Hepatocyte (in vitro differentiated cells): ENCODE data around the gene HOXD12. TPM values are rescaled to one million over a fixed set of nuclear protein-coding genes. Genes with fewer than 3 reads are reported as not detected.
A peak's percentile ranks its signal among the peaks of the same experiment; 100 is the strongest.

ENCODE experiments used
- DNase-seq: peaks from one replicate; pipeline ENCODE4 v3.0.0-alpha.2; 2016; ENCODE audit warnings: low spot score
- H2AFZ ChIP-seq: fragments of 200-600 bp; sonication (generic); 2 replicates; pipeline ENCODE4 v1.6.0; 2016; ENCODE audit warnings: antibody characterized with exemption, mild to moderate bottlenecking
- H3K27ac ChIP-seq: fragments of 200-600 bp; sonication (generic); 2 replicates; pipeline ENCODE4 v1.5.1; 2016; ENCODE audit warnings: mild to moderate bottlenecking
- H3K27me3 ChIP-seq: fragments of 200-600 bp; sonication (generic); 2 replicates; pipeline ENCODE4 v1.6.1; 2016
- H3K36me3 ChIP-seq: fragments of 200-600 bp; sonication (generic); replicated peaks from 2 replicates; pipeline ENCODE4 v1.5.1; 2016; ENCODE audit warnings: low read depth; ENCODE audit not compliant: insufficient read depth
- H3K4me1 ChIP-seq: fragments of 200-600 bp; sonication (generic); 2 replicates; pipeline ENCODE4 v1.5.1; 2016; ENCODE audit warnings: mild to moderate bottlenecking, moderate library complexity; ENCODE audit not compliant: insufficient read depth
- H3K4me2 ChIP-seq: fragments of 200-600 bp; sonication (generic); 2 replicates; pipeline ENCODE4 v1.6.0; 2016
- H3K4me3 ChIP-seq: fragments of 200-600 bp; sonication (generic); 2 replicates; pipeline ENCODE4 v1.5.1; 2016; ENCODE audit warnings: mild to moderate bottlenecking
- H3K79me2 ChIP-seq: fragments of 200-600 bp; sonication (generic); 2 replicates; pipeline ENCODE4 v1.6.0; 2017; ENCODE audit warnings: mild to moderate bottlenecking
- H3K9me2 ChIP-seq: fragments of 200-600 bp; sonication (generic); replicated peaks from 2 replicates; pipeline ENCODE4 v1.6.0; 2017; ENCODE audit warnings: mild to moderate bottlenecking; ENCODE audit not compliant: insufficient read depth
- H3K9me3 ChIP-seq: fragments of 200-600 bp; sonication (generic); 2 replicates; pipeline ENCODE4 v1.5.1; 2016; ENCODE audit warnings: low read depth, mild to moderate bottlenecking
- H4K20me1 ChIP-seq: fragments of 200-600 bp; sonication (generic); 2 replicates; pipeline ENCODE4 v1.6.0; 2016; ENCODE audit warnings: mild to moderate bottlenecking; ENCODE audit not compliant: insufficient read depth, poor library complexity, severe bottlenecking
- EZH2 ChIP-seq: fragments of 200-600 bp; sonication (generic); IDR thresholded peaks from 2 replicates; pipeline ENCODE4 v1.6.1; 2016; ENCODE audit warnings: antibody characterized with exemption, mild to moderate bottlenecking, borderline replicate concordance
- EZH2phosphoT487 ChIP-seq: fragments of 200-600 bp; sonication (generic); IDR thresholded peaks from one replicate; pipeline ENCODE4 v1.6.1; 2018; ENCODE audit warnings: antibody characterized with exemption, mild to moderate bottlenecking, low read depth, moderate library complexity; ENCODE audit not compliant: unreplicated experiment, severe bottlenecking
- WGBS: methylation state at CpG from one replicate; pipeline ENCODE4 v1.1.6; 2016; ENCODE audit warnings: low lambda C conversion rate; ENCODE audit errors: missing lambda C conversion rate; 5-methylcytosine and 5-hydroxymethylcytosine counted together
- polyA plus RNA-seq: library from polyadenylated mRNA; unstranded; fragments of >200 nt; fragmentation: Nextera tagmentation; extraction: Ambion mirVana; gene quantifications from 2 replicates; pipeline ENCODE4 v1.2.1, GENCODE V29; 2016
- total RNA-seq: library from RNA; depleted of rRNA; stranded (reverse); fragments of >200 nt; gene quantifications from 2 replicates; pipeline ENCODE4 v1.2.3, GENCODE V29; 2014
- TF ChIP-seq, protein P1 (sequence below): fragments of 200-600 bp; sonication (generic); IDR thresholded peaks from 2 replicates; pipeline ENCODE4 v1.5.1; 2016; ENCODE audit warnings: antibody characterized with exemption, mild to moderate bottlenecking; ENCODE audit not compliant: poor library complexity

HOXD12 gene
- total and polyA plus RNA-seq, 2 experiments from 2014 or later: 3.3 to 29.0 TPM

DNA sequence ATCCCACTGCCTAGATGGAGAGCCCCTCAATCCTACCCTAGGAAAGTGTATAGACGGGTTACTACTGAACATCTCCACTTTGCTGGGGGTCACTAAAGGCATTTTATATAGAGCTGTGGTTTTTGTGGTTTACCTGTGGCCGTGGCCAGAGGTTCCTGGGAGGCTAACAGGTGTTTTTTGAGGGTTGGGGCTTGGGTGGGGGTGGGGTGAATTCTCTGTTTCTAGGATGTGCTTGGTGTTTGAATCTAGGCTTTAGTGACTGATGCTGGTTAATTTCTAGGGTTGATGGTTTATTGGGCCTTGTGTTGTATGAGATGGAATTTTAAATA, 37.6 kb downstream of the HOXD12 start:
- H3K4me2 ChIP-seq: peak overlapping the region; percentile 93
- H3K27me3 ChIP-seq: peaks cover 94% of the 10 kb centered on the region
- H3K4me1 ChIP-seq: peaks cover 8% of the 10 kb centered on the region
- no peaks in the 10 kb centered on the region for H3K9me3 ChIP-seq
- no peaks in the 10 kb centered on the region for H3K9me2 ChIP-seq
- TF ChIP-seq EZH2: no peak
- TF ChIP-seq EZH2phosphoT487: no peak
- TF ChIP-seq, protein P1, sequence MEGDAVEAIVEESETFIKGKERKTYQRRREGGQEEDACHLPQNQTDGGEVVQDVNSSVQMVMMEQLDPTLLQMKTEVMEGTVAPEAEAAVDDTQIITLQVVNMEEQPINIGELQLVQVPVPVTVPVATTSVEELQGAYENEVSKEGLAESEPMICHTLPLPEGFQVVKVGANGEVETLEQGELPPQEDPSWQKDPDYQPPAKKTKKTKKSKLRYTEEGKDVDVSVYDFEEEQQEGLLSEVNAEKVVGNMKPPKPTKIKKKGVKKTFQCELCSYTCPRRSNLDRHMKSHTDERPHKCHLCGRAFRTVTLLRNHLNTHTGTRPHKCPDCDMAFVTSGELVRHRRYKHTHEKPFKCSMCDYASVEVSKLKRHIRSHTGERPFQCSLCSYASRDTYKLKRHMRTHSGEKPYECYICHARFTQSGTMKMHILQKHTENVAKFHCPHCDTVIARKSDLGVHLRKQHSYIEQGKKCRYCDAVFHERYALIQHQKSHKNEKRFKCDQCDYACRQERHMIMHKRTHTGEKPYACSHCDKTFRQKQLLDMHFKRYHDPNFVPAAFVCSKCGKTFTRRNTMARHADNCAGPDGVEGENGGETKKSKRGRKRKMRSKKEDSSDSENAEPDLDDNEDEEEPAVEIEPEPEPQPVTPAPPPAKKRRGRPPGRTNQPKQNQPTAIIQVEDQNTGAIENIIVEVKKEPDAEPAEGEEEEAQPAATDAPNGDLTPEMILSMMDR: no peak
- no peaks in the 10 kb centered on the region for H4K20me1 ChIP-seq
- no peaks in the 10 kb centered on the region for H3K79me2 ChIP-seq
- H2AFZ ChIP-seq: no peak overlapping the region
- DNase-seq: no peak
- peak overlapping the region; percentile 67 for H3K4me3 ChIP-seq
- 35% methylated on average over 2 of the region's 2 CpGs for WGBS
- no peak overlapping the region for H3K27ac ChIP-seq
- no peaks in the 10 kb centered on the region for H3K36me3 ChIP-seq

DNA sequence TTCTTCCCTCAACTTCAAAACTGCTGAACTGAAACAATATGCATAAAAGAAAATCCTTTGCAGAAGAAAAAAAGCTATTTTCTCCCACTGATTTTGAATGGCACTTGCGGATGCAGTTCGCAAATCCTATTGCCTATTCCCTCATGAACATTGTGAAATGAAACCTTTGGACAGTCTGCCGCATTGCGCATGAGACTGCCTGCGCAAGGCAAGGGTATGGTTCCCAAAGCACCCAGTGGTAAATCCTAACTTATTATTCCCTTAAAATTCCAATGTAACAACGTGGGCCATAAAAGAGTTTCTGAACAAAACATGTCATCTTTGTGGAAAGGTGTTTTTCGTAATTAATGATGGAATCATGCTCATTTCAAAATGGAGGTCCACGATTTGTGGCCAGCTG, 38.3 kb downstream of the HOXD12 start:
- no peak overlapping the region for H3K27ac ChIP-seq

DNA sequence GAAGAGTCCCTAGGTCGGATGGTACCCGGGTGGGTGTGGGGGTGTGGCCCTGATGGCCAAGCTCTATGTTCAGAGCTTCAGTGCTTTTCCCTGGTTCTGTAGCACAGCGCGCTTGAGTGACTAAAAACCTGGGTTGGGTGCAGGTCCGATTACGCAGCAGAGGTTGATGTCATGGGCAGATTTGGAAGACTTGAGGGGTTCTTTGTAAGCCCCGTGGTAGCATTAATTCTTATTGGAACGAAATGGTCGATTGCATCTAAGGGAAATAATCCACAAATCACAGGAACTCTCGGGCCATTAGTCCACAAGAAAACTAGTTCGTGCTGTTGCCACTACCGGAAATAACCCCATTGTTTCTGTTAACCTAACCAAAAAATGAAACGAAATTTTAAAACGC, 38.9 kb downstream of the HOXD12 start:
- H4K20me1 ChIP-seq: no peaks in the 10 kb centered on the region
- no peak overlapping the region for H3K4me3 ChIP-seq
- H3K27me3 ChIP-seq: peaks cover 94% of the 10 kb centered on the region
- H3K4me1 ChIP-seq: peaks cover 8% of the 10 kb centered on the region
- H2AFZ ChIP-seq: no peak overlapping the region
- no peak for DNase-seq
- no peaks in the 10 kb centered on the region for H3K79me2 ChIP-seq
- H3K9me3 ChIP-seq: no peaks in the 10 kb centered on the region
- TF ChIP-seq EZH2phosphoT487 (no peak), EZH2 (no peak)
- TF ChIP-seq, protein P1: no peak
- WGBS: 68% methylated on average over 14 of the region's 14 CpGs
- no peak overlapping the region for H3K4me2 ChIP-seq
- H3K36me3 ChIP-seq: no peaks in the 10 kb centered on the region
- no peaks in the 10 kb centered on the region for H3K9me2 ChIP-seq
- no peak overlapping the region for H3K27ac ChIP-seq

More for the DNA sequence above, 38.3 kb downstream of the HOXD12 start:
- Histone ChIP-seq H4K20me1 (no peaks in the 10 kb centered on the region), H3K4me1 (peaks cover 8% of the 10 kb centered on the region), H2AFZ (no peak overlapping the region), H3K36me3 (no peaks in the 10 kb centered on the region), H3K27me3 (peaks cover 94% of the 10 kb centered on the region), H3K4me2 (no peak overlapping the region), H3K4me3 (no peak overlapping the region), H3K9me2 (no peaks in the 10 kb centered on the region), H3K79me2 (no peaks in the 10 kb centered on the region), H3K9me3 (no peaks in the 10 kb centered on the region)
- 79% methylated on average over 8 of the region's 8 CpGs for WGBS
- no peak for DNase-seq
- no peak for TF ChIP-seq EZH2phosphoT487

DNA sequence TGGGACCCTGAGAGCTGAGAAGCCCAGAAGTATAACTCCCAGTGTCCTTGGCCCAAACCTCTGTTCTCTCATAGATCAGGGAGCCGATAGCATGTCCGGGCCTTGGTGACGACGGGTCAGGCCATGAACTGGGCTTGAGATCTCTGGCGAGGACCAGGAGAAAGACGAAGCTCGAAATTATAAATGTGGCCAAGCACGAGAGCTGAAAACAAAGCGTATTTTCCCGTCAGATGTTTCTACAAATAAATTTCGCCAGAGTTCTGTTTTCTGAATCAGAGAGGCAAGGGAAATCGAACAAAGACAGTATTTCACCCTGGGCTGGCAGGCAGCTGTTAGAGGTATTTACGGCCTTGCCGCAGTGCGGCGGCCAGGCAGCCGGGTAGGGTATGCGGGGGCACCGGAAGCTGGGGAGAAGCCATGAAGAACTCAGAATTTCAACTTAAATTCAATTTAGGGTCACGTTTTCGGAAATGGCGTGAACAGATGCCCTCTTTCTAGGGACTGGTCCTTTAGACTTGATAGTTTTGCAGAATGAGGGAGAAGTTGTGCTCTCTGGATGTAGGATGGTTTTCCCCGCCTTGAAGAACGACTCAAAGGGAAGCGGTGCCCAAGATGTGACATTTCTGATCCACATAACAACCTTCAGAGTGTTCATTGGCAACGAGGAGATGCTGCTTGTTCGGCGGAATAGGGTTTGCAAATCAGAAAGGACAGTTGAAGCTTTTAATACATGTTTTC, 39.5 kb downstream of the HOXD12 start:
- WGBS: 73% methylated on average over 28 of the region's 28 CpGs
- Histone ChIP-seq H2AFZ (no peak overlapping the region), H3K4me2 (no peak overlapping the region), H4K20me1 (no peaks in the 10 kb centered on the region), H3K4me1 (peaks cover 8% of the 10 kb centered on the region), H3K9me3 (no peaks in the 10 kb centered on the region), H3K36me3 (no peaks in the 10 kb centered on the region), H3K9me2 (no peaks in the 10 kb centered on the region), H3K79me2 (no peaks in the 10 kb centered on the region), H3K27me3 (peaks cover 94% of the 10 kb centered on the region), H3K4me3 (no peak overlapping the region), H3K27ac (no peak overlapping the region)
- TF ChIP-seq EZH2 (no peak), EZH2phosphoT487 (no peak)
- TF ChIP-seq, protein P1: no peak
- DNase-seq: no peak
